ENCODE results near the gene EIF4H.

Gene EIF4H

GRCh38 chr7:74212661-74213060 is 38.5 kb downstream of the EIF4H start:
- Histone ChIP-seq H4K91ac (ENCODE audit: low read depth, low read length) (no peak overlapping the region), H3K14ac (ENCODE audit: low read length) (no peak overlapping the region), H3K4me2 (ENCODE audit: low read length) (no peak overlapping the region), H2AFZ (ENCODE audit: insufficient read depth, low read length, poor library complexity) (no peak overlapping the region), H3K4ac (ENCODE audit: low read depth, low read length) (no peak overlapping the region), H2BK5ac (ENCODE audit: low read depth, low read length, poor library complexity) (no peak overlapping the region), H2BK12ac (ENCODE audit: low read length) (no peak overlapping the region), H2AK5ac (ENCODE audit: low read length) (no peak overlapping the region), H3K79me1 (ENCODE audit: low read length) (no peaks in the 10 kb centered on the region), H3K4me1 (ENCODE audit: control insufficient read depth in 1 of 2, insufficient read depth in 2 of 2, low read length in 2 of 2) (no peaks in the 10 kb centered on the region), H3K9me3 (ENCODE audit: insufficient read depth, low read depth, low read length) (no peaks in the 10 kb centered on the region), H3K79me2 (ENCODE audit: control insufficient read depth, insufficient read depth, low read length, poor library complexity) (no peaks in the 10 kb centered on the region), H3K27me3 (ENCODE audit: insufficient read depth, low read length) (no peaks in the 10 kb centered on the region), H3K4me3 (ENCODE audit: low read depth, low read length) (no peak overlapping the region), H4K12ac (ENCODE audit: low read depth, low read length) (no peak overlapping the region), H3K36me3 (ENCODE audit: control insufficient read depth in 1 of 2, insufficient read depth in 2 of 2, low read length in 2 of 2) (no peaks in the 10 kb centered on the region), H4K8ac (ENCODE audit: low read depth, low read length) (no peak overlapping the region), H2BK120ac (ENCODE audit: insufficient read depth, low read length, poor library complexity) (no peak overlapping the region), H3K27ac (ENCODE audit: low read depth, low read length) (no peak overlapping the region), H3K18ac (ENCODE audit: low read length) (no peak overlapping the region), H3K23ac (ENCODE audit: low read length) (no peak overlapping the region), H3K9ac (ENCODE audit: low read length) (no peak overlapping the region)
- no peak for DNase-seq
- no CpG with 5 or more reads among the region's 11 CpGs for WGBS (ENCODE audit: extremely low coverage, insufficient coverage, insufficient read length)

- H3K79me1 ChIP-seq (ENCODE audit: low read length) = no peaks in the 10 kb centered on the region
- no peak overlapping the region for H3K9ac ChIP-seq (ENCODE audit: low read length)
- H4K91ac ChIP-seq (ENCODE audit: low read depth, low read length) = no peak overlapping the region
- no peak overlapping the region for H3K14ac ChIP-seq (ENCODE audit: low read length)
- H3K27ac ChIP-seq (ENCODE audit: low read depth, low read length) = no peak overlapping the region
- no peak overlapping the region for H2AK5ac ChIP-seq (ENCODE audit: low read length)
- no peak overlapping the region for H3K4ac ChIP-seq (ENCODE audit: low read depth, low read length)
- no peaks in the 10 kb centered on the region for H3K79me2 ChIP-seq (ENCODE audit: control insufficient read depth, insufficient read depth, low read length, poor library complexity)
- H3K4me2 ChIP-seq (ENCODE audit: low read length) = no peak overlapping the region
- no peaks in the 10 kb centered on the region for H3K36me3 ChIP-seq (ENCODE audit: control insufficient read depth in 1 of 2, insufficient read depth in 2 of 2, low read length in 2 of 2)
- no peak overlapping the region for H4K12ac ChIP-seq (ENCODE audit: low read depth, low read length)
- H3K4me1 ChIP-seq (ENCODE audit: control insufficient read depth in 1 of 2, insufficient read depth in 2 of 2, low read length in 2 of 2) = no peaks in the 10 kb centered on the region
- no peak overlapping the region for H3K23ac ChIP-seq (ENCODE audit: low read length)
- no peak overlapping the region for H2BK5ac ChIP-seq (ENCODE audit: low read depth, low read length, poor library complexity)
- H2BK120ac ChIP-seq (ENCODE audit: insufficient read depth, low read length, poor library complexity) = no peak overlapping the region
- no CpG with 5 or more reads among the region's 21 CpGs for WGBS (ENCODE audit: extremely low coverage, insufficient coverage, insufficient read length)
- no peak overlapping the region for H3K18ac ChIP-seq (ENCODE audit: low read length)
- H3K9me3 ChIP-seq (ENCODE audit: insufficient read depth, low read depth, low read length) = no peaks in the 10 kb centered on the region
- no peaks in the 10 kb centered on the region for H3K27me3 ChIP-seq (ENCODE audit: insufficient read depth, low read length)
- H2BK12ac ChIP-seq (ENCODE audit: low read length) = no peak overlapping the region
- no peak overlapping the region for H4K8ac ChIP-seq (ENCODE audit: low read depth, low read length)
- H3K4me3 ChIP-seq (ENCODE audit: low read depth, low read length) = no peak overlapping the region
- no peak overlapping the region for H2AFZ ChIP-seq (ENCODE audit: insufficient read depth, low read length, poor library complexity)
- no peak for DNase-seq
Observed at GRCh38 chr7:74214816-74215630, 40.9 kb downstream of the EIF4H start.

GRCh38 chr7:74215921-74216320 is 41.8 kb downstream of the EIF4H start:
- H3K23ac ChIP-seq (ENCODE audit: low read length) = no peak overlapping the region
- H2BK5ac ChIP-seq (ENCODE audit: low read depth, low read length, poor library complexity) = no peak overlapping the region
- H3K79me2 ChIP-seq (ENCODE audit: control insufficient read depth, insufficient read depth, low read length, poor library complexity) = no peaks in the 10 kb centered on the region
- H3K4ac ChIP-seq (ENCODE audit: low read depth, low read length) = no peak overlapping the region
- no peak overlapping the region for H4K8ac ChIP-seq (ENCODE audit: low read depth, low read length)
- no peak overlapping the region for H3K4me2 ChIP-seq (ENCODE audit: low read length)
- no peak overlapping the region for H4K91ac ChIP-seq (ENCODE audit: low read depth, low read length)
- H2AK5ac ChIP-seq (ENCODE audit: low read length) = no peak overlapping the region
- H2AFZ ChIP-seq (ENCODE audit: insufficient read depth, low read length, poor library complexity) = no peak overlapping the region
- H3K18ac ChIP-seq (ENCODE audit: low read length) = no peak overlapping the region
- H3K4me1 ChIP-seq (ENCODE audit: control insufficient read depth in 1 of 2, insufficient read depth in 2 of 2, low read length in 2 of 2) = no peaks in the 10 kb centered on the region
- H3K4me3 ChIP-seq (ENCODE audit: low read depth, low read length) = no peak overlapping the region
- no peak overlapping the region for H3K14ac ChIP-seq (ENCODE audit: low read length)
- H3K9ac ChIP-seq (ENCODE audit: low read length) = no peak overlapping the region
- H3K79me1 ChIP-seq (ENCODE audit: low read length) = no peaks in the 10 kb centered on the region
- WGBS (ENCODE audit: extremely low coverage, insufficient coverage, insufficient read length) = no CpG with 5 or more reads among the region's 15 CpGs
- H3K27ac ChIP-seq (ENCODE audit: low read depth, low read length) = no peak overlapping the region
- no peak overlapping the region for H4K12ac ChIP-seq (ENCODE audit: low read depth, low read length)
- DNase-seq = no peak
- no peaks in the 10 kb centered on the region for H3K27me3 ChIP-seq (ENCODE audit: insufficient read depth, low read length)
- H2BK12ac ChIP-seq (ENCODE audit: low read length) = no peak overlapping the region
- no peaks in the 10 kb centered on the region for H3K36me3 ChIP-seq (ENCODE audit: control insufficient read depth in 1 of 2, insufficient read depth in 2 of 2, low read length in 2 of 2)
- no peaks in the 10 kb centered on the region for H3K9me3 ChIP-seq (ENCODE audit: insufficient read depth, low read depth, low read length)
- H2BK120ac ChIP-seq (ENCODE audit: insufficient read depth, low read length, poor library complexity) = no peak overlapping the region

- Histone ChIP-seq H3K36me3 (ENCODE audit: control insufficient read depth in 1 of 2, insufficient read depth in 2 of 2, low read length in 2 of 2) (no peaks in the 10 kb centered on the region), H3K9me3 (ENCODE audit: insufficient read depth, low read depth, low read length) (no peaks in the 10 kb centered on the region), H4K91ac (ENCODE audit: low read depth, low read length) (no peak overlapping the region), H3K4ac (ENCODE audit: low read depth, low read length) (no peak overlapping the region), H3K79me2 (ENCODE audit: control insufficient read depth, insufficient read depth, low read length, poor library complexity) (no peaks in the 10 kb centered on the region), H3K4me3 (ENCODE audit: low read depth, low read length) (no peak overlapping the region), H3K14ac (ENCODE audit: low read length) (no peak overlapping the region), H3K4me2 (ENCODE audit: low read length) (no peak overlapping the region), H3K18ac (ENCODE audit: low read length) (no peak overlapping the region), H3K27ac (ENCODE audit: low read depth, low read length) (no peak overlapping the region), H3K79me1 (ENCODE audit: low read length) (no peaks in the 10 kb centered on the region), H2BK5ac (ENCODE audit: low read depth, low read length, poor library complexity) (no peak overlapping the region), H3K27me3 (ENCODE audit: insufficient read depth, low read length) (no peaks in the 10 kb centered on the region), H3K4me1 (ENCODE audit: control insufficient read depth in 1 of 2, insufficient read depth in 2 of 2, low read length in 2 of 2) (no peaks in the 10 kb centered on the region), H3K9ac (ENCODE audit: low read length) (no peak overlapping the region), H2AK5ac (ENCODE audit: low read length) (no peak overlapping the region), H2BK120ac (ENCODE audit: insufficient read depth, low read length, poor library complexity) (no peak overlapping the region), H4K12ac (ENCODE audit: low read depth, low read length) (no peak overlapping the region), H4K8ac (ENCODE audit: low read depth, low read length) (no peak overlapping the region), H3K23ac (ENCODE audit: low read length) (no peak overlapping the region), H2BK12ac (ENCODE audit: low read length) (no peak overlapping the region), H2AFZ (ENCODE audit: insufficient read depth, low read length, poor library complexity) (no peak overlapping the region)
- DNase-seq = no peak
- no CpG with 5 or more reads among the region's 8 CpGs for WGBS (ENCODE audit: extremely low coverage, insufficient coverage, insufficient read length)
Observed at GRCh38 chr7:74216361-74216761, 42.2 kb downstream of the EIF4H start.
